Loucy (cell line): ENCODE data around the gene CNNM1.

Source experiments
- H2AFZ ChIP-seq: fragments of 200-600 bp; sonication (generic); 2 replicates; pipeline ENCODE4 v1.6.0; 2016; ENCODE audit warnings: antibody characterized with exemption, mild to moderate bottlenecking, low read length, moderate library complexity
- H3F3A ChIP-seq: fragments of 200-600 bp; 2 replicates; pipeline ENCODE4 v1.6.0; 2016; ENCODE audit warnings: antibody characterized with exemption, low read depth, mild to moderate bottlenecking
- H3K27me3 ChIP-seq: fragments of 200-600 bp; sonication (generic); 2 replicates; pipeline ENCODE4 v1.6.1; 2014; ENCODE audit warnings: low read length, mild to moderate bottlenecking; ENCODE audit not compliant: insufficient read depth, poor library complexity, severe bottlenecking
- H3K36me3 ChIP-seq: fragments of 200-600 bp; sonication (generic); 2 replicates; pipeline ENCODE4 v1.6.1; 2016; ENCODE audit warnings: low read length; ENCODE audit not compliant: insufficient read depth
- H3K4me1 ChIP-seq: fragments of 200-600 bp; sonication (generic); 2 replicates; pipeline ENCODE4 v1.5.1; 2014; ENCODE audit warnings: low read length, mild to moderate bottlenecking; ENCODE audit not compliant: insufficient read depth, poor library complexity, severe bottlenecking
- H3K4me2 ChIP-seq: fragments of 200-600 bp; sonication (generic); 2 replicates; pipeline ENCODE4 v1.6.0; 2014; ENCODE audit warnings: antibody characterized with exemption, low read length, low read depth, mild to moderate bottlenecking; ENCODE audit not compliant: poor library complexity, severe bottlenecking
- H3K4me3 ChIP-seq: fragments of 200-600 bp; sonication (generic); 2 replicates; pipeline ENCODE4 v1.5.1; 2014; ENCODE audit warnings: low read length, mild to moderate bottlenecking, mixed read lengths; ENCODE audit not compliant: poor library complexity, severe bottlenecking
- H3K79me2 ChIP-seq: fragments of 200-600 bp; sonication (generic); 2 replicates; pipeline ENCODE4 v1.6.1; 2014; ENCODE audit warnings: low read length; ENCODE audit not compliant: insufficient read depth
- H3K9ac ChIP-seq: fragments of 200-600 bp; sonication (generic); 2 replicates; pipeline ENCODE4 v1.6.0; 2014; ENCODE audit warnings: mild to moderate bottlenecking, low read depth, low read length, moderate library complexity; ENCODE audit not compliant: poor library complexity, severe bottlenecking
- H3K9me2 ChIP-seq: fragments of 200-600 bp; sonication (generic); replicated peaks from 2 replicates; pipeline ENCODE4 v1.6.1; 2016; ENCODE audit warnings: low read depth, low read length, mixed read lengths
- H3K9me3 ChIP-seq: fragments of 200-600 bp; sonication (generic); 2 replicates; pipeline ENCODE4 v1.6.1; 2014; ENCODE audit warnings: mild to moderate bottlenecking, antibody characterized with exemption, low read length, low read depth; ENCODE audit not compliant: insufficient read depth
- H4K20me1 ChIP-seq: fragments of 200-600 bp; sonication (generic); 2 replicates; pipeline ENCODE4 v1.6.0; 2014; ENCODE audit warnings: antibody characterized with exemption, low read length, mild to moderate bottlenecking; ENCODE audit not compliant: insufficient read depth, poor library complexity, severe bottlenecking
- EZH2phosphoT487 ChIP-seq: fragments of 200-600 bp; IDR thresholded peaks from 2 replicates; pipeline ENCODE4 v1.6.1; 2018; ENCODE audit warnings: antibody characterized with exemption, mild to moderate bottlenecking, moderate library complexity, borderline replicate concordance
- TF ChIP-seq, protein P1 (sequence below): fragments of 200-600 bp; sonication (generic); conservative IDR thresholded peaks from 2 replicates; pipeline ENCODE4 v1.5.1; 2014; ENCODE audit warnings: mild to moderate bottlenecking, antibody characterized with exemption, low read length

CNNM1 gene

GRCh38 chr10:99337311-99337811 lies 8.2 kb downstream of the CNNM1 start:
- Histone ChIP-seq H3F3A (no peaks in the 10 kb centered on the region), H4K20me1 (no peaks in the 10 kb centered on the region), H3K79me2 (no peaks in the 10 kb centered on the region), H3K4me2 (no peak overlapping the region), H3K9me3 (no peaks in the 10 kb centered on the region), H2AFZ (no peak overlapping the region), H3K4me1 (no peaks in the 10 kb centered on the region), H3K9ac (no peak overlapping the region), H3K9me2 (no peaks in the 10 kb centered on the region), H3K4me3 (no peak overlapping the region), H3K36me3 (no peaks in the 10 kb centered on the region), H3K27me3 (no peaks in the 10 kb centered on the region)
- TF ChIP-seq EZH2phosphoT487 = no peak
- TF ChIP-seq, protein P1, sequence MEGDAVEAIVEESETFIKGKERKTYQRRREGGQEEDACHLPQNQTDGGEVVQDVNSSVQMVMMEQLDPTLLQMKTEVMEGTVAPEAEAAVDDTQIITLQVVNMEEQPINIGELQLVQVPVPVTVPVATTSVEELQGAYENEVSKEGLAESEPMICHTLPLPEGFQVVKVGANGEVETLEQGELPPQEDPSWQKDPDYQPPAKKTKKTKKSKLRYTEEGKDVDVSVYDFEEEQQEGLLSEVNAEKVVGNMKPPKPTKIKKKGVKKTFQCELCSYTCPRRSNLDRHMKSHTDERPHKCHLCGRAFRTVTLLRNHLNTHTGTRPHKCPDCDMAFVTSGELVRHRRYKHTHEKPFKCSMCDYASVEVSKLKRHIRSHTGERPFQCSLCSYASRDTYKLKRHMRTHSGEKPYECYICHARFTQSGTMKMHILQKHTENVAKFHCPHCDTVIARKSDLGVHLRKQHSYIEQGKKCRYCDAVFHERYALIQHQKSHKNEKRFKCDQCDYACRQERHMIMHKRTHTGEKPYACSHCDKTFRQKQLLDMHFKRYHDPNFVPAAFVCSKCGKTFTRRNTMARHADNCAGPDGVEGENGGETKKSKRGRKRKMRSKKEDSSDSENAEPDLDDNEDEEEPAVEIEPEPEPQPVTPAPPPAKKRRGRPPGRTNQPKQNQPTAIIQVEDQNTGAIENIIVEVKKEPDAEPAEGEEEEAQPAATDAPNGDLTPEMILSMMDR = no peak

DNA sequence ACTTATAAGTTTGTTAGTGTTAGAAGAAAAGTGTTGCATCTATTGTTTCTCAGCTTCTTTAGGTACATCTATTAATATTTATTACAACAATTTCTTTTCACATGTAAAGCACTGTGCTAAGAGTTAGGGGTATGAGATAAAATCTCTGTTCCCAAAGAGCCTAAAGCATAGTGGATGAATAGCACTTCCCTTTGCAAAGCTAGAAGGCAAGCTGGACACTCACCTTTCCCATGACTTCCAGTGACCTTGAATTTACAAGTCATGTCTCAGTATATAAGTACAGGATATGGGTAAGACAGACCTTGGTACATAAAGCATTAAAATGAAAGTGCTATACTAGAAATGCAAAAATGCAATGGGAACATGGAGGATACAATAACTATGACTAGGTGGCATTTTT lies 8.7 kb downstream of the CNNM1 start:
- Histone ChIP-seq H3K4me2 (no peak overlapping the region), H3K27me3 (no peaks in the 10 kb centered on the region), H3K4me3 (no peak overlapping the region), H2AFZ (no peak overlapping the region), H3K9me2 (no peaks in the 10 kb centered on the region), H3K79me2 (no peaks in the 10 kb centered on the region), H3F3A (no peaks in the 10 kb centered on the region), H3K9me3 (no peaks in the 10 kb centered on the region), H3K36me3 (no peaks in the 10 kb centered on the region), H4K20me1 (no peaks in the 10 kb centered on the region), H3K4me1 (no peaks in the 10 kb centered on the region), H3K9ac (no peak overlapping the region)
- TF ChIP-seq EZH2phosphoT487 = no peak

DNA sequence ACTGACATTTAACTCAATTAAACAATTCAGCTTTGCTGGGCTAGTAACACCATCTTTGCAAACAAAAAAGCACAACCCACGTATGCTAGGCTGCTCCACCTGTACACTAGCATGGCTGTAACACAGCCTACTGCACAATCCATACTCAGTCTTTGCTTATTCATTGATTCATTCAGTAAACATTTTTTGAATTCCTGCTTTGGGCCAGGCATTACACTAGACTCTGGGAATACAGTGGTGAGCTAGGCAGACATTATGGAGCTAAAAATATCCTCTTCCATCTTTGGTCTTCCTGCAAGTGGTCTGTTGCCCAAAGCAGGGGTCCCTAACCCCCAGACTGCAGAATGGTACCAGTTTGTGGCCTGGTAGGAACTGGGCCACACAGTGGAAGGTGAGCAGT lies 9.9 kb downstream of the CNNM1 start:
- no peak overlapping the region for H3K9ac ChIP-seq
- no peak overlapping the region for H3K4me2 ChIP-seq
- no peaks in the 10 kb centered on the region for H3K36me3 ChIP-seq
- H3F3A ChIP-seq = no peaks in the 10 kb centered on the region
- H3K4me1 ChIP-seq = no peaks in the 10 kb centered on the region
- no peaks in the 10 kb centered on the region for H3K27me3 ChIP-seq
- no peaks in the 10 kb centered on the region for H4K20me1 ChIP-seq
- H3K79me2 ChIP-seq = no peaks in the 10 kb centered on the region
- TF ChIP-seq, protein P1 = no peak
- TF ChIP-seq EZH2phosphoT487 = no peak
- no peak overlapping the region for H2AFZ ChIP-seq
- no peaks in the 10 kb centered on the region for H3K9me2 ChIP-seq
- H3K4me3 ChIP-seq = no peak overlapping the region
- H3K9me3 ChIP-seq = no peaks in the 10 kb centered on the region

- Histone ChIP-seq H4K20me1 (no peaks in the 10 kb centered on the region), H2AFZ (no peak overlapping the region), H3K9me2 (no peaks in the 10 kb centered on the region), H3F3A (no peaks in the 10 kb centered on the region), H3K79me2 (no peaks in the 10 kb centered on the region), H3K4me3 (no peak overlapping the region), H3K4me2 (no peak overlapping the region), H3K36me3 (no peaks in the 10 kb centered on the region), H3K4me1 (no peaks in the 10 kb centered on the region), H3K9me3 (no peaks in the 10 kb centered on the region), H3K27me3 (no peaks in the 10 kb centered on the region), H3K9ac (no peak overlapping the region)
- TF ChIP-seq EZH2phosphoT487 = no peak
- TF ChIP-seq, protein P1 = no peak
These were observed 10.4 kb downstream of the CNNM1 start for GRCh38 chr10:99339563-99340047.
